ENCODE data around the gene NKX3-2.

NKX3-2 gene

DNA sequence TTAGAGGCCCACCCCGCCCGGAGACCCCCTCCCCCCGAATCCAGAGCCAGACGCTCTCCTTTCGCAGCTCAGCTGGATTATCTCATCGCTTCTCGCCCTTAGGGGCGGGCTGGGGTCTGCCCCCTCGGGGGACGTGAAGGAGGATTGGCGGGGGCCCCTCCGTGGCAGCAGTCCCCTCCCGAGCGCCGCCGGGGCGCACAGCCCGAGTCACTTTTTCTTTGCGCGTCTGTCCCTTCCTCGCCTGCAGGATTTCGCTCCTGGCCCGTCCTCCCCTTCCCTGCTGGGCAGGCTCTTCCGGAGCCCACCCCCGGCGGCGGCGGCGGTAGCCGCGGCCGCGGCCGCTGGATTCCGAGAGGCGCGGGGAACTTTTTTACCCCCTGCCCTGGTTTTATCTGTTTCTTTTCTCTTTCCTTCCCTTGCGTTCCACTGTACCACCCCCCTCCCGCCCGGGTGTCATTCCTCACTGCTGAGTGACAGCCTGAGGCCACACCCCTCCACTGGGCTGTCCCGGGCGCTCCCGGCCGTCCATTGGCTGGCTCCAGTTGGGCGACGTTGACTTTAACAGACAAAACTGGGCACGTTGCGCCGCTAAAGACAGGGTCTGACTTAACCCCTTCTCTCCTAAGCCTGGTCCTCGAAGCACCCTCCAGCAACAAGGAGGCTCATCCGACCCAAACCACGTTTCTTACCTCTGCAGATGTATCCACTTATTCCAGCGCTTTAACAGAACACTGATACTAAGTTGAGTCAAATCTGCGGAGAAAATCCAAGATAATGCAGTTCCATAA, 492 bp upstream of the NKX3-2 start:
- DNase-seq (ENCODE audit: low spot score): peak; percentile 91

DNA sequence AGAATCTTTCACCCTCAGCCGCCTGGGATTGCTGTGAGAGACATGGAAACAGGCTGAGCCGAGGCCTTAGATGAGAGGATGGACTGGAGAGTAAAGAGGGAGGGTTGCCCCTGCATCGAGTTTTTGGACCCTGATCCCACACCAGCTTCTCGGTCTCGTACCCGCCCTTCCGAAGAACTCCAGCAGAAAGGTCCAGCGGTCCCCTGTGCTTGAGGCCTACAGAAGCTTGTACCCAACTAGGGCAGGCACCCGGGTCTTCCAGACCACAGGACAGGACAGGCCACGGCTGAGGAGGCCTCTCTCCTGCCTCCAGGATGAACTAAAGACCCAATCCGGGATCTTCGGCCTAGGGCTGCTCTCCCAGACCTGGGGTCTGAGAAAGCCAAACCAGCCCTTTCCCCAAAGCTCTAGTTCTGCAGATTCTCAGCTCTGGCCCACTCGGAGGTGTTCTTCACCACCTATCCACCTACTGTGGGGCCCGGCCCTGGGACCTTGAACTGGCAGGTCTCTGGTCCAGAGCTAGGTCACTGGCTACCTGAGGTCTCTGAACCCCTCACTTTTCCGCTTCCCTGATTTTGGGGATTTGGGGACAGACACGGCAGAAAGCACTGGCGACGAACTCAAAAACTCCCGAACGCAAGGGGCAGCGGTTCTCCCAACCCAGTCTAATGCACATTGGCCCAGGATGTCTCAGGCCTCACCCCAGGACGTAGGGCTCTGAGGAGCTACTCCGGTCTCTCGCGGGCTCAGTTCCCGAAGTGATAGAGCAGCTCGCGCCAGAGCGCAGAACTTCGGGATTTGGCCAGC, 1.1 kb downstream of the NKX3-2 start:
- no peak for DNase-seq (ENCODE audit: low spot score)

DNA sequence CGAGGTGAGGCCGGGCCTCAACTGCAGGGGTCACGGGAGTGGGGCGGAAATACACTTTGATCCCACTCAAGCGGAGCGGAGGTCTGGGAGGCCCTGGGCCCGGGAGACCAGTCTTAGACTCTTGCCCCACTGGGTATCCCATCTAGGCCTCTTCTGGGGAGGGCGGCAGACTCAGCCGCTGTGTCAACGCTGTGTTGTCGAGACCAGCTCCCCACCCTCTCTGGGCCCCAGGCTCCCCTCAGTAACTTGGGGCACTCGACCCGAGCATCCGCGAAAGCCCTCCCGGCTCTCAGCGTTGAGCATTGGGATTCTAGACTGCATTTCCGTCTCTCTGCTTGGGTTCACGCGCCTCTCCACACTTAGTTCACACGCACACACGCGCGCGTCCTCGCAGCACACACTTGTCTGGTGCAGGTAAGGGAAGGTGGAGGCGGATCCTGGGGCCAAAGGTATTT, 1.7 kb downstream of the NKX3-2 start:
- no peak for DNase-seq (ENCODE audit: low spot score)

DNA sequence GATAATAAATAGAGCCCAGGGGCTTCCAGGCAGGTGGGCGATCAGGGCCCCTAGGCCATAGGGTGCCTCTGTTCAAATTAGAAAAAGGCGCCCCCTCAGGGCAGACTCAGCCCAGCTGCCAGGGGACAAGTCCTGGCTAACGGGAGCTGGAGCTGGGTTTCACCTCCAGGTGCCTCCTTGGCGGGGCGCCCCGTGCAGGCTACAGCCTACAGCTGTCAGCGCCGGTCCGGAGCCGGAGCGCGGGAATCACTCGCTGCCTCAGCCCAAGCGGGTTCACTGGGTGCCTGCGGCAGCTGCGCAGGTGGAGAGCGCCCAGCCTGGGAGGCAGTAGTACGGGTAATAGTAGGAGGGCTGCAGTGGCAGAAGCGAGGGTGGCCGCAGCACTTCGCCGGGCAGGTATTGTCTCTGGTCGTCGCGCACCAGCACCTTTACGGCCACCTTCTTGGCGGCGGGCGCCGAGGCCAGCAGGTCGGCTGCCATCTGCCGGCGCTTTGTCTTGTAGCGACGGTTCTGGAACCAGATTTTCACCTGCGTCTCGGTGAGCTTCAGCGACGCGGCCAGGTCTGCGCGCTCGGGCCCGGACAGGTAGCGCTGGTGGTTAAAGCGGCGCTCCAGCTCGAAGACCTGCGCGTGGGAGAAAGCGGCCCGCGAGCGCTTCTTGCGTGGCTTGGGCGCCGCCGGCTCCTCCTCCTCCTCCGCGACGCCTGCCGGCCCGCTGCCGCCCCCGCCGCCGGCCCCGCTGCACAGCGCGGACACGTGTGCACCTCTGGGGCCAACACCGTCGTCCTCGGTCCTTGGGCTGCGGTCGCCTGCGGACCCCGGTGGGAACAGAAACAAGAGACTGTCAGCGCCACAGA, 2.4 kb downstream of the NKX3-2 start:
- no peak for DNase-seq (ENCODE audit: low spot score)

DNA sequence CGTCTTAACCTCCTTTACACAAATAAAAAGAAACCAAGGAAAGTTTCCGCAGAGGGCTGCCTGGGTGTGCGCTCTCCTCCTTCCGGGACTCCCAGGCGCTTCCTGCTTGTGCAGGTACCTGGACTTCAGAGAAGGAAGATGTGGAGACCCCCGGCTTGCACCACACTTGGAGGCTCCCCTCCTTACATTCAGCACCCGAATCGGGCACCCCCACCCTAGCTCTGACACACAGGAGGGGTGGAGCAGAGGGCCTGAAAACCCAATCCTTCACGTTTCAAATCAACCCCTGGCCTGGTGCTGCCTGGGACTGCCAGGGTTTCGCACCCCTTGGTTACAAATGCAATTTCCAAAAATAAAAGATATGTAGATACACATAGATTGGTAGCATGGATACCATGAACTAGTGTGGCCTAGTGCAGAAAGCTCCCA, 3.1 kb downstream of the NKX3-2 start:
- no peak for DNase-seq (ENCODE audit: low spot score)

DNA sequence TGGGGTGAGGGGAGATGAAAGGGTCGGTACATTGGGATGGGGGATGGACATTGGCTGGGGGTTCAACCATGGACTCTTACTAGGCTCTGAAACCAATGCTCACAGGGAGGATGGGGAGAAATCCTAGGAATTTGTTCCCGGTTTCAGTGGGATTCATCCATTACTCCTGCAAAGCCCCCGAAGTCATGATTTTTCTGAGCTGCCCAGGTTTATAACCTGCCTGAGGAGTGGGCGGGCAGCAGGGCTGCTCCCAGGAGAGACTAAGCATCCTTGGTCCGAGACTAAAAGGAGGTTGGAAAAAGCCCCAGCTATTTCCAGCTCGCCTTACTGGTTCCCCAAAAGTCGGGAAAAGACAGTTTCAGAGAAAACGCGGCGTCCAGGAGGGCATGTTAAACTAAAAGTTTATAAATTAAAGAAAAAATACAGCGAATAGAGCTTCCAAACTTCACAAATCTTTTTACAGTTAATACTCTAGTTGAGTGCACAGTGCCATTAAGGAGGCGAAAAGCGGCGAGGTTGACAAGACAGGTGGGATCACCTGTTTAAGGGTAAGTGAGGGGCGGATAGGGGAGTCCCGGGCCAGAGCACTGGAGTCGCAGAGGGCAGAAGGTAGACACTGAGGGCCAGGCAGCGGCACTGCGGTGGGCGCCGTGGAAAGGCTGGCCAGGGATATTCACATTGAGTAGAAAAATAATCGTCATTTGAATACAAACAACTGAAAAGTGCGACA, 3.7 kb downstream of the NKX3-2 start:
- no peak for DNase-seq (ENCODE audit: low spot score)

DNA sequence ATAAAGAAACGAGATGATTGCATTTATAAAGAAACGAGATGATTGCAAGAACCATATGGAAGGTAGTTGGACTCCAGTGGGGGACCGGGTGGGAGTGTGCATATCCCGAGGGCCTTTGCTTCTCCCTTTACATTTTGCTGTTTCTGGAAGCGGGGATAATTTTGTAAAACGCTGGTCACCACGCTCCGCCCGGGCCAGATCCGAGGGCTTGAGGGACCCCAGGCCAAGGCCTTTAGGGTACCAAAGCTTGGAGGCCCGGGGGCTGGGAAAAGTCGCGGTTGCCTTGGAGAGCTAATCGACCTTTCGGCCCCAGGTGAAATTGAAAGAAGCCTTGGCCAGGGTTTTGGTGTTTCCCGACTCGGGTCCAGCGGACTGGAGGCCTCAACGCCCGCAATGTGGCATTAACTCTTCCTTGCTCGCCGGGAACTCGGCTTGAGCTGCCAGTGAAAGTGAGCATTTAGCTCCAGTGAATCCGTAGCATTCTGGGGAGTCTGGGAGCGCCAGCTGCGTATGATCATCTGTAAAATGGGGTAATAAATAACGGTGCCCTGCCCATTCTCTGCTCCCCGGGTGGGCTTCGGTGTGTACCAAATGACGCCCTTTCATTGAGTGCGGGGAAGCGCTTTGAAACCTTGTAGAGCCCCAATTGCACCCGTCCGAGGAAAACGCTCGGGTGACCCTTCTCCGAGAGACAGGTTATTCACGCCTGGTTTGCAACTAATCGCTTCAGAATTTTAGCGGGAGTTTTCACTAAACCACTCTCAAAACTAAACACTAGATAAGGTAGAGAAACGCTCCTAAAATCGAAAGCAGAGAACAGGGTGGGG, 4.5 kb downstream of the NKX3-2 start:
- DNase-seq (ENCODE audit: low spot score): no peak

DNA sequence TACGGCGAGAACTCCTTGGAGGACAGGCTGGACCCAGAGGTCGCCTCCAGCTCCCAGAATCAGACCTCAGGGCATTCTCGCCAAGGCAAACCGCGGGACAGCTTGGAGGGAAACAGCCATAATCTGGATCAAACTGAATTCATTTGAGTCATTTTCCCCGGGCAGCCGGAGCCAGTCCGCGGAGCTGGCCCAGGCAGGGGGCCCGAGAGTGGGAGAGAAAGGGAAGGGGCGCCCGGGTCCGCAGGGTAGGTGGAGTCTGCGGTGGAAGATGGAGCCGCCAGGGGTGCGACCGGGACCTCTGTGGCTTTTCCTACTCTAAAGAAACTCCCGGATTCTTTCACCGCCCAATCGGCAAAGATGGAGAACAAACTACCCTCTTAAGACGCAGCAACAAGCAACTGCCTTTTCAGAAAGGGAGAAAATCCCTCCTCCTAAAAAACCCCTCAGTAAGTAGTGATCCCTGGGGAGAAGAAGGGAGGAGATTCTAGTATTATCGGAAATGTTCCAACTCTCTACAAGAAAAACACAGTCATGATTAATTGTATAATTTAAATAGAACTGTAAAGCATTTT, 5.2 kb downstream of the NKX3-2 start:
- DNase-seq (ENCODE audit: low spot score): no peak

DNA sequence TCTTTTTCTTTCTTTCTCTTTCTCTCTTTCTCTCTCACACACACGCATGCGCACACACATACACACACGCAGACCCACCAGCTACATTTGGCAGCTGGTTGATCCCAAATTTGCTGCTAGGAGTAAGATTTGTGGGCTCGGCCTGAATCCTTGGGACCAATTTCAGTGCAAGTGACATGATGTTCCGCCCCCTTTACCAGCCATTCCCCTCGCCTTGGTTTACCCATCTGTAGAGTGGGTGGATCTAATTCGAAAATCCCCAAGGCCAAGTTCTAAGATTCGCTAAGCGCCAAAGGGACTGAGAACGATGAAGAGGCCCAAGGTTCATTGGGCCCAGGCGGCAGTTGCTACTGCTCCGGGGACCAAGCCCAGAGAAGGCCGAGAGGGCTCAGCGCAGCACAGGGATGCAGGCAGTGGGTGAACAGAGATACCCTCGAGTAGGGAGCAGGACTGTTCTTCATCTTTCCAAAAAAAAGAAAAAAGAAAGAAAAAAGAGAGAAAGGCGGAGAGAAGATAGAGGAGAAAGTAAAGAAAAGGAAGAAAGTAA, 5.8 kb downstream of the NKX3-2 start:
- DNase-seq (ENCODE audit: low spot score): no peak

DNA sequence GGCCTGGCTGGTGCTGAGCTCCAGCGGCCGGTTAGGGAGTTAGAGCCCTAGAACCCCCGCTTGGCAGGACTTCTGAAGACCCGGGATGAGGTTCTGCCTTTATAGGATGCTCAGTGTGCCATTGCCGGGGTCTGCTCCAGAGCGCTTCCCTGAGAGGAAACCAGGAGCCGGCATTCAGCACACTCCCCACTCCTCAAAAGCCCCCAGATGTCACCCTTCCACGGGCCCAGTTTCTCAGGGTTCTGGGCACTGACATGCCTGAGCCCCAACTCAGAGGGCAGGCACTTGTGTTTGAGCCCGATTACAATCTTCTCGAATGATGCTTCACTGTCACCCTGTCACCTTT, 6.5 kb downstream of the NKX3-2 start:
- DNase-seq (ENCODE audit: low spot score): no peak

DNA sequence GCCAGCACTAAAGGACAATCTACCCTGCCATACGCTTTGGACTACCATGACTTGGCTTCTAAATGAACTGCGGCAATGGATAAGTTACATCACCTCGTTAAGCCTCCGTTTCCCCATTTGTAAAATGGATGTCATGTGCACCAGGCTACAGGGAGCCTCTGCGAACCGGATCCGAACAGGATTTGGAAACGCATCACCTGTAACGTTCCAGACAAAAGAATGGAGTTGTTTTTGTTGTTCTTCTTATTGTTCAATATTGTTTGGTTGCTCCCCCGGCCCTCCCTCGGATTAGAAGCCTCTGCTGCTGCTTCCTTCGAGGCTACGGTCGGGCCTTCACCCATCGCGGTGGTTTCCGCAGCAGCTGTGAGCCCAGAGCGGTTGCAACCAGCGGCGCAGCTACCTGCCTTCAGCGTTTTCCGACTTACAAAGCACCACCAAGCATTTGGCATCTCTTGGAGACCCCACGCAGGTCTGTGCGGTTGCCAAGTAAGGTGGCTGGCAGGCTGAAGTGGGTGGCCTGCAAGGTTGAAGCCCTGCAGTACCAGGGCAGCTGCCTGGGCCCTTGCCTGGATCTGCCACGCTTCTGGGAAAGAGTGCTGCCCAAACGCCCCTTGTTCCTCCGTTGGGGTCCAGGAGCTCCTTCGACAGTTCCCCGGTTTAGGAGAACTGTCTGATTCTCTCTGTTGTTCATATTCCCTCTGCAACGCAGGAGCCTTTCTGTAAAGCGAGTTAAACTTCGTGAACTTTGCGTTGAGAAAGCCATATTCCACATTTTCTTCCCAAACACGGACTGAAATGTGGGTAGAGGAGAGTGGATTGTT, 7.1 kb downstream of the NKX3-2 start:
- no peak for DNase-seq (ENCODE audit: low spot score)

DNA sequence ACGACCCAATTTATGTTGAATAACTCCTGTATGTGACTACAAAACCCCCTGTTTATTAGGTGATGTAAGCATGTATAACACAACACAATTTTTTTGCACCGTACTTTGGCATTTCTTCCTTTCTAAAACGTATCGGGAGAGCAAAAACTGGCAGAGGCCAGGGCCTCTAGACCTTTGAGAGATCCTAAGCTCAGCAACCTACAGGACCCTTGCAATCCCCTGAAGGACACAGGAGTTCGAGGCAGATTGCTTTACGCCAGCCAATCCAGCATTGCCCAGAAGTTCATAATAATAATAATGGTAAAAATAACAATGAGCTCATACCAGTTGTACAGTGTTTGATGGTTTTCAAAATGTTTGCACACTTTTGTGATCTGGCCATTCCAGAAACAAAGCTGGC, 7.7 kb downstream of the NKX3-2 start:
- no peak for DNase-seq (ENCODE audit: low spot score)

DNA sequence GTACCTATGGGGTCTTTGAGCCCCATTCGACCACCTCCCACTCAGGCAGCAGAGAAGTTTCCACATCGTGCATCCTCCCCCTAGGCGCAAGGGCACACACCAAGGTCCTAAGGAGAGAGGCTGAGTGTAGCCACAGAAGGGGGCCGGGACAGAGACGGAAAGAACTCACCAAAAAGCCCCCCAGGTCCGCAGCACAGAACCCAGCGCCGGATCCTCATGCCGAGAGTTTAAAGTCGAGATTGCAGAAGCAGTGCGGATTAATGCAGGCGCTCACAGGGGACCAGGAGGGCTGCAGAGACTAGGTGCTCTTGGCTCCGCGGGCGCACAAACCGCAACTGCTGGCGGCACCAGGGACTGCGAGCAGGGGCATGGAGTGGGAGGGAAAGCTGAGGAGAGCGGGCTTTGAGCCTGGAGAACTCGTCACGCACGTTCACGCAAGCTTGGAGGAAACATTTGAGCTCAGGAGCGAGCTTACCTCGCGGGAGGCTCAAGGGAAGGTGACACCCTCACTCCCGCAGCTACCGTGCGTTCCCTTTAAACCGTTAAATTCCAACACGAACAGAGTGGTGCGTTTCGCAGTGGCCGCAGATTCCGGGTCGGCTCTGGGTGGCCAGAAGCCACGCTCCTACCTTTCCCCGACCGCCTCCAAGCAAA, 8.5 kb downstream of the NKX3-2 start:
- no peak for DNase-seq (ENCODE audit: low spot score)

DNA sequence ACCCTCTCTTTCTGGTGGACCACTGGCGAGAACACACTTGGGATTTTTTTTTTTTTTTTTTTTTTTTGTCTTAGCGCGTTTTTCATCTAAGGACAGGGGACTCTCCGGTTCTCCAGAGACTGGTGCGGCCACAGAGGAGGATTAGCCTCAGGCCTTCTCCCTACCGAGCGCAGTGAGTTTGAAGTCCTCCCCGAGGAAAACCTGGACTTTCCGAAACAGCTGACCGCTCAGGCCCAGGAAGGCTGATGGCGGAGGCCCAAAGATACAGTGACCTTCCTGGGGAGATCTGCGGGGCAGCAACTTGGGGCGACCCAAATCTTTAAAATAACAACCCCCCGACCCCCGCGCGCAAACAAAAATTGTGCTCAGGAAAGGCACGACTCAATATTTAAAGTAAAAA, 9.2 kb downstream of the NKX3-2 start:
- DNase-seq (ENCODE audit: low spot score): no peak

DNA sequence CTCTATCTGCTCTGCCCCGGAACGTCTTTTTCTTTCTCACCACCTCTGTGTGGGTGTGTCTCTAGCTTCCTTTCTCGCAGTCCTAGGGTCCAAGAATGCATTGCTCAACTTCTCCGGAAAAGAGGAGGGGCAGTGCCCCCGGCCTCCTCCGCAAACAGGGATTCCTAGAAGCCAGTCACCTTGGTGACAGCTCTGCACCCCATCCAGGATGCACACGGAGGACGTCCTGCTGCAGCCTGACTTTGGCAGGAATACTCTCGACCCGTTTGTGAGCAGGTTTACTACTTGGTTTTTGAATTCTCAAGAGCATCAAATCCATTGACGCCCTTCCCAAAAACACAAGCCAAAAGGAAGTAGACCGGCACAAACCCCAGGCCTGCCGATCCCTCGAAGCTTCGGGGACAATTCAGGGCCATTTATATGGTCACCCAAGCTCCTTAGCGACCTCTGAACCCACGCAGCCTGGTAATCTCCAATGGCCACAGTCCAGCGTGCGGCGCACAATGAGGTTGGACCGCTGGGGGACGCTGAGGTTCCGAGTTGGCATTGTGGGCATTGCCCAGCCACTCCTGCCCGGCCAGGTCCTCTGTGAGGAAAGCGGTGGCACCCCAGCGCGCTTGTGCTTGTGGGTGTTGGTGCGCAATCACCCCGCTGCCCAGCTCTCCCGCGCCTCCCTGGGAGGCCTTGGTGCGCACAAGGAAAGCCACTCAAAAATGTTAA, 9.8 kb downstream of the NKX3-2 start:
- no peak for DNase-seq (ENCODE audit: low spot score)

DNA sequence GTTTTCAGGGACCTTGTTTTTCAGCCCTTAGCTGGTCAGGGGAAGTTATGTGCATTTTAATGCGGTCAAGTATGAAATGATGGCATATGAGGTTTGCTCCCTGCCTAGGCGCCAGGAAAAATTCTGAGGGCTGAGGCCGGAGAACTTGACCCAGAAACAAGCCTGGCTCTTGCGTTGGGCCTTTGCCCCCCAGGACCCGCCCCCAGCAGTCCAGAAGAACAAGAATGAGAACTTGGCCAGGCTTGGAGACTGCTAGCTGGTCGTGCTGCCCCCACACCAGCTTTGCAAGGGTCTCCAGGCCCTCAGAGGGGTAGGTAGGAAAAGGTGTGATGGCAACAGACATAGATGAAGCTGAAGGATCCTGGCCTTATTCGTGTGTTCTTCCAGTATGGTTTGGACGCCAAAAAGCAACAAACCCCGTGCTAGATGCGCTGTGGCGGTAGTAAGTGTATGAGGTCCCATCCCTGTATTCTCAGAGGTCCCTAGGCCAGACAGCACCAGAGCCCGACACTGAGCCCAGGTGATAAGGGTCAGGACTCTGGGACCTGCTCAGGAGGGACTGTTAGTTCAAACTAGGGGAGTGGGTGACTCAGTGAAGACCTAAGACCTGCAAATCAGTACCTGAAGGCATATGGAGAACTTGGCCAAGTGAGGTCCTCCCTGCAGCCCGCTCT, 10.5 kb downstream of the NKX3-2 start:
- DNase-seq (ENCODE audit: low spot score): no peak

DNA sequence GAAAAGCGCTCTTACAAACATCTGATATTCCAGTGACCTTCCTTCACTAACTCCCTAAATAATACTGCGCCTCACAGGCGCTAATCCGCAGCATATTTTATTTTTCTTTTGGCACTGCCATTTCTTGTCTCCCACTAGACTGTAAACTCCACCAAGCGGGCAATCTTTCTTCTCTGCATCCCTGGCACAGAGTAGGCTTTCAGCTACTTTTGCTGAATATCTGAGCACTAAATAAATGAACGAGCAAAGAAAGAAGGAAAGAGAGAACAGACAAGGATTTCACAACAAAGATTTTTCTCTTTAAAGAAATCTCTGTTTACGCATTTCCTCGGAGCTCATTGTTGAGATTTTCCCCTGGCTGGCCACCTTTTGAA, 12.7 kb downstream of the NKX3-2 start:
- no peak for DNase-seq (ENCODE audit: low spot score)

Data from left forelimb (tissue), 1 donor.